GM12891 (cell line): ENCODE measurements around the gene TGFB2. TPM values are rescaled to one million over a fixed set of nuclear protein-coding genes. Genes with fewer than 3 reads are reported as not detected.

Experiments used
- DNase-seq: peaks from one replicate; pipeline ENCODE4 v3.0.0; 2011; ENCODE audit warnings: low spot score; ENCODE audit not compliant: insufficient read length
- FAIRE-seq: peaks from 2 replicates; lab custom pipeline; 2011; peaks lifted over from hg19 to GRCh38; lab: Jason Lieb, UNC
- PAX5 ChIP-seq: IDR thresholded peaks from 2 replicates; pipeline ENCODE4 v1.6.1; 2011; ENCODE audit warnings: low read length, moderate library complexity, mild to moderate bottlenecking; ENCODE audit not compliant: insufficient read depth, severe bottlenecking
- POLR2A ChIP-seq: IDR thresholded peaks from 2 replicates; pipeline ENCODE4 v1.6.1; 2011; ENCODE audit warnings: low read depth, low read length, control low read depth
- POLR2AphosphoS5 ChIP-seq: IDR thresholded peaks from 2 replicates; pipeline ENCODE4 v1.6.1; 2011; ENCODE audit warnings: low read depth, low read length, control low read depth
- POU2F2 ChIP-seq: IDR thresholded peaks from 2 replicates; pipeline ENCODE4 v1.6.1; 2011; ENCODE audit warnings: low read depth, mild to moderate bottlenecking, control low read depth, low read length, moderate library complexity
- SPI1 ChIP-seq: IDR thresholded peaks from 2 replicates; pipeline ENCODE4 v1.6.1; 2011; ENCODE audit warnings: low read depth, low read length, control low read depth
- TAF1 ChIP-seq: IDR thresholded peaks from 2 replicates; pipeline ENCODE4 v1.6.1; 2011; ENCODE audit warnings: low read depth, low read length, control low read depth
- polyA plus RNA-seq: library from polyadenylated mRNA; unstranded; fragments of >200 nt; gene quantifications from one replicate; pipeline ENCODE4 v1.2.1, GENCODE V29; 2012; ENCODE audit warnings: low read depth, missing spikeins, inconsistent platforms; ENCODE audit not compliant: missing spikeins

Gene TGFB2
- 0.28 TPM for polyA plus RNA-seq

DNA sequence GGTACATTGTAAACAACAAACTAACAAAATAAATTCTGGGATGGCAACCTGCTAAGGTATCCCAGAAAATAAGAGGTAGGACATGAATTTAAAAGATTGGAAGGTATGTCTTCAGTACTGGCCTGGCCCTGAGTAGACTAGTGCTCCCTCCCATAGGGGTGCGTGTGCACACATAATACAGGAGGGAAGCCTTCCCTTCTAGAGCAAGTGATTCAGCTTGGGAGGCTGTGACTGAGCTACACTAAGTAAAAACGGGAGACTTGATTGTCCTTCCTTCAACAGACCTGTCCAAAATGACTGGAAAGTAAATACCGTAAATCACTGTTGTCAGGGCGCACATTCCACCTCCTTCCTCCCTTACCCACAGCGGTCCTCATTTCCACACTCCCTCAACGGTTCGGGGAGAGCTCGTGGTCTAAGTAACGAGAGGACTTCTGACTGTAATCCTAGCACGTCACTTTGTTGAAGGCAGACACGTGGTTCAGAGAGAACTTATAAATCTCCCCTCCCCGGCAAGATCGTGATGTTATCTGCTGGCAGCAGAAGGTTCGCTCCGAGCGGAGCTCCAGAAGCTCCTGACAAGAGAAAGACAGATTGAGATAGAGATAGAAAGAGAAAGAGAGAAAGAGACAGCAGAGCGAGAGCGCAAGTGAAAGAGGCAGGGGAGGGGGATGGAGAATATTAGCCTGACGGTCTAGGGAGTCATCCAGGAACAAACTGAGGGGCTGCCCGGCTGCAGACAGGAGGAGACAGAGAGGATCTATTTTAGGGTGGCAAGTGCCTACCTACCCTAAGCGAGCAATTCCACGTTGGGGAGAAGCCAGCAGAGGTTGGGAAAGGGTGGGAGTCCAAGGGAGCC is at the start of gene TGFB2:
Gene TGFB2 (plus strand): TSS at position 523 of the 859 bp plus-strand sequence. CDS start 1,366 bp downstream, outside the sequence.
- no peak for DNase-seq
- TF ChIP-seq POU2F2: no peak
- TF ChIP-seq PAX5: no peak
- TF ChIP-seq POLR2A: no peak
- no peak for TF ChIP-seq POLR2AphosphoS5
- TF ChIP-seq SPI1: no peak
- no peak for TF ChIP-seq TAF1
- FAIRE-seq: peak; percentile 64

DNA sequence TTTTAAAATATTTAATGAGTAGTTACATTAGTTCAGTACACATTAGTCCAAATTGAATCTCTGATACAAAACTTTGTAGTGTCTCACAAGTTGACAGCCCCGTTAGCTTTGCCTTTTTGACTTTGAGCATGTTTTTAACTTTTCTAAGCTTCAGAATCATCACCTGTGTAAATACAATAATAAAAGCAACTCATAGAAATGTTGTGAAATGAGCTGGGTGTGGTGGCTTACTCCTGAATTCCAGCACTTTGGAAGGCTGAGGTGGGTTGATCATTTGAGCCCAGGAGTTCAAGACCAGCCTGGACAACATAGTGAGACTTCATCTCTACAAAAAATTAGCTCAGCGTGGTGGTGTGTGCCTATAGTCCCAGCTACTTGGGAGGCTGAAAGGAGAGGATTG is 49.0 kb upstream of the TGFB2 start:
- DNase-seq (no peak), FAIRE-seq (no peak)
- no peak for TF ChIP-seq POU2F2

DNA sequence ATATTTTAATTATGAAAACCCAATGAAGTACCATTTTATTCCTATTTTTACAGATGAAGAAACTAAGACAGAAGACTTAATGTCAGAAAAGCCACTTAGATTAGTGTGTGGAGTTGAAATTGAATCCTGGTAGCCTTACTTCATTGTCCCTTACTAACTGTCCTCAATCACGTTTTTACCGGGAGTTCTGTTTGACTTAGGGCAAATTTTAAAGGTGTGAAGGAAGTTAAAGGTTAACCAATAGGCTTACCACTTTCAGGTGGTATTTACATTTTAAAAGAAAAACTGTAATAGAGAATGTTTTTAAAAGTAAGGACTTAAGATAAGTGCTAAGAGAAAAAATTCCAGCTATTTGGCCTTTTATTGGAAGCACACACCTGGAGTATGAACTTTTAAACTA is 47.7 kb upstream of the TGFB2 start:
- FAIRE-seq (no peak), DNase-seq (no peak)
- TF ChIP-seq POLR2A: no peak
- TF ChIP-seq PAX5: no peak
- TF ChIP-seq SPI1: no peak
- TF ChIP-seq TAF1: no peak
- TF ChIP-seq POLR2AphosphoS5: no peak
- no peak for TF ChIP-seq POU2F2

DNA sequence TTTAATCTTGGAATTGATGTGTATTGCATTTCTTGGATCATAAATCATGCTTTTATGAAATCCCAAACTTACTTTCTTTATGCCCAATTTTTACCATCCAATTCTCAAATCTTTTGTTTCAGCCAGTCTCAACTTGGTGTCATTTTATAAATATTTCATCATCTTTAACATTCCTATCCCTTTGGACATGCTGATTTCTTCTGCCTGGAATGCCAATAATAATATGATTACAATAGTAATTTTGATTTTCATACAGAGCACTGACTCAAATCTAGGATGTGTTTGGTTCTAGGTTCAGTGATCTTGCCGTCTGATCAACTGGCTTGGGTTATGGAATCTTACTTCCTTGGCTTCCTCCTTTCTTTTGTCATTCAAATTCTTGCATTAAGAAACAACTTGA is 47.3 kb upstream of the TGFB2 start:
- no peak for DNase-seq
- TF ChIP-seq POLR2A (no peak), TAF1 (no peak), PAX5 (no peak), POLR2AphosphoS5 (no peak), SPI1 (no peak), POU2F2 (no peak)
- FAIRE-seq: no peak

DNA sequence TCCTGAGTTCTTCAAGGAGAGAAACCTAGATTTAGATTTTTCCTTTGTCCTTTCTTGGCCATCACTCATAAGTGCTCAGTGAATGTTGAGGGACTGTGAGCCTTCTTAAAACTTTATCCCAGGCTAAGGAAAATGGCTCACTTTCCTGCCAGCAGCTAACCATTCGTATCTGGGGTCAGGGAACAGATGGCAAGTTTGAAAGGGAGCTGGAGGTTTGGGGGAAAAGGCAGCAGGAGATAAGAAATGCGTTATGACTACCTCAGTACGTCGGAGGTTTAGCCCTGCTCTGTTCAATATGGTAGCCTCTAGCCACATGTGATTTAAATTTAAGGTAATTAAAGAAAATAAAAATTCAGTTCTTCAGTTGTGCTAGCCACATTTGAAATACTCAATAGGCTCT is 46.7 kb upstream of the TGFB2 start:
- TF ChIP-seq SPI1 (no peak), PAX5 (no peak), POLR2AphosphoS5 (no peak), POLR2A (no peak), POU2F2 (no peak), TAF1 (no peak)
- DNase-seq: no peak
- FAIRE-seq: no peak

DNA sequence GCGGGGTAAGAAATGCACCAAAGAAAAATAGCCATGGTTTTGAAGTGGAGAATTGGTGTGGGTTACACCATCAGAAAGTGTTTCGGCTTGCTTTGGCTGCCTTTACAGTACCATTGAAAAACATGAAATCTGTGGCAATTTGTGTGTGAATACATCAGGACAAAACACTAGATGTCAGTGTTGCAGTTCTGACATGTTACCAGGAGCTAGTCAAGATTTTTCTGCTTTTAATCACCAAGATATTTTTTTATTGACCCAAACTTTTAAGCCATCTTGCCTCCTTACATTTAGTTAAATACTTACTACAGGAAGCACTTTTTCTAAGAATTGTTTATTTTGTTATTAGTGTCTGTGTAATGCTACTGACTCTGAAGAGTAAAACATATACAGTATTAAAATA is 45.7 kb upstream of the TGFB2 start:
- DNase-seq: no peak
- peak; percentile 50 for FAIRE-seq

DNA sequence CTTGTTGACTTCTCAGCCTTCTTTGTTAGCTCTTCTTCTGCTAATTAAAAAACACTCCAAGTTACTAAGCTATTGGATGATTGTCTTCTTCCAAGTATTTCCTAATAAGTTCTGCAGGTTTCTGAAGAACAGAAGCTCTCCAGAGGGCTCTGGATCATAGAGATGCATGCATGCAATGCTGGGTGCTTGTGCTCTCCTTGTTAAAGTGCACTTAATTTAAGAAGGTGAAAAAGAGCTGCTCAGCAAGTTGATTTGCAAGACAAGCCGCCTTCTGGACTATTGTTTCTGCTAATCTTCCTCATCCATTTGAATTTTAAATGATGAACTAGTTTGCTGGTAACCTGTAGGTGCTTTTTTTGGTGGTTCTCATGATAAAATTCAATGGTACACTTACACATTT is 43.9 kb upstream of the TGFB2 start:
- TF ChIP-seq POLR2AphosphoS5 (no peak), PAX5 (no peak), POU2F2 (no peak), POLR2A (no peak), SPI1 (no peak), TAF1 (no peak)
- no peak for FAIRE-seq
- no peak for DNase-seq

More for the DNA sequence above, 45.7 kb upstream of the TGFB2 start:
- no peak for TF ChIP-seq POLR2A
- TF ChIP-seq TAF1: no peak
- TF ChIP-seq POLR2AphosphoS5: no peak
- TF ChIP-seq POU2F2: no peak
- no peak for TF ChIP-seq PAX5
- TF ChIP-seq SPI1: no peak

DNA sequence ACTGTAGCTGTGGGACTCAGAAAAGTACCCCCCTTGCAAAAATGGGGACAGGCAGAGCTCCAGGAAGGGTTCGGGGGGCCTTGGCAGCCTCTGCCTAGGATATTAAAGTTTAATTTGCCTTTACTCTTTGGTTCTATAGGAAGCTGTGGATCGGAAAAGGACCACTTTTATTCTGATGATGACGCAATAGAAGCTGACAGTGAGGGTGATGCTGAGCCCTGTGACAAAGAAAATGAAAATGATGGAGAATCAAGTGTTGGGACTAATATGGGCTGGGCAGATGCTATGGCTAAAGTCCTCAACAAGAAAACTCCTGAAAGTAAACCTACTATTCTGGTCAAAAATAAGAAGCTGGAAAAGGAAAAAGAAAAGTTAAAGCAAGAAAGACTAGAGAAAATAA is 43.0 kb upstream of the TGFB2 start:
- no peak for DNase-seq
- TF ChIP-seq POLR2AphosphoS5 (no peak), TAF1 (no peak), SPI1 (no peak)
- no peak for FAIRE-seq

DNA sequence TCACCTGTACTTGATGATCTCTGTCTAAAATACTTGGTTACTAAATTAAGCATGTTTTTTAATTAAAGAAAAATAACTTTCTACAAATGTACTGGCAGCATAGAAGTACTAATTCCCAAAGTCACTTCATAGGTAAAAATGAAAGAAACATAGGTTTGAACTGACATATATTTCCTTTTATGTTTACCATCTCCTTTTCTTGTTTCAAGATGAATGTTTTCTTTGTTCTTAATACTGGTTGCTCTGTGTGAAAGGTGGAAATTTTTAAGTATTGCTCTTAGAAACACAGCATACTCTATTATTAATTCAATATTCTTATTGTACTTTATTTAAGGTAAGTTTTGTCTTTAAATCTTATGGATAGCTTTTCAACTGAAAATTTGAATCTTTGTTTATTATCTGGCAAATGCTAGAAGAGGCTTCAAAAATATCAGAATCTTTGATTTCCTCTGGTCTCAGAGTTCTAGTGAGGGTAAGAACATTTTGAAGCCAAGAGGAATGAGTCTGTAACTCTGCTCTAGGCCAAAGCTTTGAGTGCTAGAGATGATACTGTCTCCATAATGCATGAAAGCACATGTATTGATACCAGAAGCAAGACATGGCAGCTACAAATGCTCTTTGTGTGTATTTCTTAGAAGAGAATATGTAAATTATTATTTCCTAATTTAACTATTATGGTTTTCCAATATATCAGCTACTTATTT is 41.8 kb upstream of the TGFB2 start:
- DNase-seq: no peak
- no peak for TF ChIP-seq PAX5
- TF ChIP-seq POU2F2: no peak
- no peak for TF ChIP-seq SPI1
- no peak for FAIRE-seq
